Stimulated activated CD4-positive, alpha-beta T cell treated with anti-CD3 and anti-CD28 coated beads, Interleukin-2, amount 100 ng/mL, for 4 hours (primary cell): Measurements from ENCODE around the gene SENP1.

Experiments
- DNase-seq: peaks from one replicate; pipeline ENCODE4 v3.0.0-alpha.2; 2020; ENCODE audit warnings: low read depth

Gene SENP1

GRCh38 chr12:48017921-48018617 lies 87.8 kb downstream of the SENP1 start:
- DNase-seq = no peak

DNA sequence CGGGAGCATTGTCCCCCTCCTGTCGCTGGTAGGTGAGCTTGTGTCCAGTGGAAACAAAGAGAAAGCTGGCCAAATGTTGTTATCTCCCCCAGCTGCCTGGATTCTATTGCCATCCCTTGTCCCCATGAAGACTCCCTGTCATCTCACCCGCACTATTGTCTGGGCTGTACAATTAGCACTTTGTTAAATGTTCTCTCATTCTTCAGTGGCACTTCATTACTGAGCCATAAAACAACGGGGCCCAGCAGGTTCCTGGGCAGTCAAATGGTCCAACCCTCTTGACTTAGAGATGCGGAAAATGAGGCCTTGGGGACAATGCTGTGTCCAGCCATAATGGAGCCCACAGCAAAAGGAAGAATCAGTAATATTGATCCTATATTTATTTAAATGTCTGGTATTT lies 88.4 kb downstream of the SENP1 start:
- DNase-seq = no peak

DNA sequence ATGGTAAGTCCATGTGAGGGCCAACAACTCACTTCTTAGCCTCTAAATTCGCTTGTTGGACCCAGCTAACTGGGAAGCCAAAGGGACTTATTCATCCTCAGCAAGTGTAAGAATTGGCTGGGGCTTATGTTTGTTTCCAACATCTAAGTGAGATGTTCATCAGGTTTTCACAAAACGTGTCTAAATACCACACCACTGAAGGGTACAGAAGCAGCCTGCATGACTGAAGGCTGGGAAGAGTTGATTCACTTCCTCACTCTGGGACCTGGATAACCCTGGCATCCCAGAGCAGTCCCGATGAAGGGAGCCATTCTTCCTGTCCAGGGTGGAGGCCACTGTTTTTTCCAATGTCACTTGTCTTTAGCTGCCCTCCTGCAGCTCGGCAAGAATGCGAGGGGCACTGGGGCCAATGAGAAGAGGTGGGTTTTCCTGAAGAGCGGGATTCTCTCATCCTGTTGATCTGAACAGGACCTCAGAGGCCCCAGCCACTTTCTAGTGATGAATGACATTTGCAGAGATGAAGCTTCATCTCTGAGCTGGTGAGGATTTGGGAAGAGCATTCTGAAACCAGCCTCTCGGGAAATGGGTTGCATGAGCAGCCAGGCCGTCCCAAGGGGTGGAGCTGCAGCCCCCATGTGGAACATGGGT lies 89.4 kb downstream of the SENP1 start:
- no peak for DNase-seq

DNA sequence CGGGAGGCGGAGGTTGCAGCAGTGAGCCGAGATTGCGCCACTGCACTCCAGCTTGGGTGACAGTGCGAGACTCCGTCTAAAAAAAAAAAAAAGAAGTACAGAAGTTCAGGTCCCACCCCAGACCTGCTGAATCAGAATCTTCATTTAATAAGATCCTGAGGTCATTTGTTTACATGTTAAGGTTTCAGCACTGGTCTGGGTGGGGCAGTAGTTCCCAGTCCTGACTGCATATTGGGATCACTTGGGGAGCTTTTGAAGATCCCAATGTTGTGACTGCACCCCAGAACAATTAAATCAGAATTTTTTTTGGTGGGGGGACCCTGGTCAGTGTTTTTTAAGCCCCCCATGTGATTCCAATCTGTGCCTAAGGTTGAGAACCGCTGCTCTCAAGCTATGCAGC lies 89.9 kb downstream of the SENP1 start:
- no peak for DNase-seq

GRCh38 chr12:48015129-48015528 lies 90.8 kb downstream of the SENP1 start:
- DNase-seq = no peak

DNA sequence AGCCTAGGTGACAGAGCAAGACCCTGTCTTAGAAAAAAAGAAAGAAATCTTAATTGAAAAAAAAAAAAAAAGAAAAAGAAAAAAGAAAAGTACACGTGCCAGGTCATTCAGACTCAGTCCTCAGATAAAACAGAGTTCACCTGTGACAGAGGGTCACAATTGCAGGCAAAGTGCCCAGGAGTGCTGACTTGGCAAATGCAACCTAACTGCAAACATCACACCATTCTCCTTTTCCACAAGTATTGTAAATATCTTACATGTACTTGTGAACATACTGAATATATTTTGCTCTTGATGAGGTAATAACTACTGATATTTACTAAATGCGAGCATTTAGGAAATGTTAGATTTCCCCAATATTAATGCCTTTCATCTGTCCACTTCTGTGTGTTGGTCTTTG lies 92.6 kb downstream of the SENP1 start:
- DNase-seq = no peak

DNA sequence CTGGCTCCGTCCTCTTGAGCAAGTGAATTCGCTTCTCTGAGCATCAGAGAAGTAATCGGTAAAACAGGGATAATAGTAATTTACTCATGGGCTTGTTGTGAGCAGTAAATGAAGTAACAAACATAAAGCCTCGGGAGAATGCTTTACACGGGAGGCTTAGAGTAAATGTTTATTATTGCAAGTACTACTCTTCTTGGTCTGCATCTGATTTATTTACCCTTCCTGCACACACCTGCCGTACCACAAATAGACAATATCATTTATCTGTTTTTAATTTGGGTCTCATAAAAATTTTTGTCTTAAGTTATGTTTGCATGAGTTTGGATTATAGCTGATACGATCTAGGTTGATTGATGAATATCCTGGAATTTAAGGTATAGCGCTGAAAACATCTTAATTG lies 93.8 kb downstream of the SENP1 start:
- no peak for DNase-seq

DNA sequence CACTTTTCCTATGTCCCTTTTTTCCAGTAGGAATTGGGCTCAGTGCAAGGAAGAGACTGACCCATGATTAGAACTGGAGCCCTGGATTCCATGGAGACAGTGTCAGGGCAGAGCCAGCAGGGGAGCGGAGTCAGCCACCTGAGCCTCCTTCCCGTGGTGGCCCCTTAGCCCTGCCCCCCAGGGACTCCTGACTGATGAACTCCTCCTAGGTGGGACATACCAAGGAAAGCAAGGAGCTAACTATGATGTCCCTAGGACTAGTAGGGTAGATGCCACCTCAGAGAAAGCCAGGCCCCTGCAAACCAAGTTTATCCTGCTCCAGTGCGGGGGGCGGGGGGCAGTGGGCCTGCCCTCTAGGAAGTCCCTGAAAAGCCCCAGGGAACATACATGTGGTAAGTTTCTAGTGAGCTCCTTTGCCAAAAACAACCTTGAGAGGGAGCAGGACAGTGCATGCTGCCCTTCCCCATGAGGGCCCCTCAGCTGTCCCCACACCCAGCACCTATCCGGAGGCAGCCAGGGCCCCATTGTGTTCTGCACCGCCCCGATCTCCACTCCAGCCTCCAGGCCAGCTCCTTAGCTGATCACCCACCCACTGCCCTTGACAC lies 95.4 kb downstream of the SENP1 start:
- no peak for DNase-seq

- no peak for DNase-seq
Measured at GRCh38 chr12:48009471-48009870, 96.4 kb downstream of the SENP1 start.

DNA sequence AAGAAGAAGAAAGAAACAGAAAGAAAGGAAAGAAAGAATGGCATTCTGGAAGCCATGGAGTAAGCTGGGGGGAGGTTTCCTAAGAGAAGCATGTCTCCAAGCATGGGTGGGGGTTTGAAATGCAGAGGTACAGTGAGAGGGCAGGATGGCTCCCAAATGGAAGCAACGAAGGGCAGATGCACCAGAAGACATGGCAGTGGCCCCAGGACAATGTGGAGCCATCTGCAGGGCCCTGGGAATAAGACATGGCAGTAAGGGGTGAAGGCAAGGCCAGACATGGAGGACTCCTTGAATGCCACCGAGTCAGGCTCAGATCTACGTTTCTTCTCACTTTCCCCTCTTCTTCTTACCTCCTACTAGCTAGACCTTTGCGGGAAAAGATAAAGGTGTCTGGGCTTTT lies 96.9 kb downstream of the SENP1 start:
- DNase-seq = no peak

- DNase-seq = no peak
Measured at GRCh38 chr12:48008349-48008748, 97.5 kb downstream of the SENP1 start.

DNA sequence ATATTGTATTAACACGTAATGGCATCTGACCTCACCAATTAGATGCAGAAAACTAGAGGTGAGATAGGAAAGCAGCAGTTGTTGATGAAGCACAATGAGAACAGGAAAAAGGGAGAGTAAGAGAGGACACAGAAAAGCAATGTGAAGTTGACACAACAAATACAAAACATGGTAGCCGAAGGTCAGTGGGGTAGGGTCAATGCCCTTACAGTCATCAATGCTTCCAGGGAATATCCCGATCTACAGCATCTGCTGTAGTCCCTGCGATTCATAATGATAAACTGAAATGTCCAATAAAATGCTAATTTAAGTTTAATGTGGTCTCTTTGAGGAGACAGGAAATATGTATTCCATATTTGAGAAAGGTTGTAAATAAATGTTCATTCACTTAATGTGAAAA lies 98.7 kb downstream of the SENP1 start:
- no peak for DNase-seq

GRCh38 chr12:48005750-48006021 lies 100.2 kb downstream of the SENP1 start:
- no peak for DNase-seq

- no peak for DNase-seq
Measured at GRCh38 chr12:48005001-48005749, 100.7 kb downstream of the SENP1 start.

DNA sequence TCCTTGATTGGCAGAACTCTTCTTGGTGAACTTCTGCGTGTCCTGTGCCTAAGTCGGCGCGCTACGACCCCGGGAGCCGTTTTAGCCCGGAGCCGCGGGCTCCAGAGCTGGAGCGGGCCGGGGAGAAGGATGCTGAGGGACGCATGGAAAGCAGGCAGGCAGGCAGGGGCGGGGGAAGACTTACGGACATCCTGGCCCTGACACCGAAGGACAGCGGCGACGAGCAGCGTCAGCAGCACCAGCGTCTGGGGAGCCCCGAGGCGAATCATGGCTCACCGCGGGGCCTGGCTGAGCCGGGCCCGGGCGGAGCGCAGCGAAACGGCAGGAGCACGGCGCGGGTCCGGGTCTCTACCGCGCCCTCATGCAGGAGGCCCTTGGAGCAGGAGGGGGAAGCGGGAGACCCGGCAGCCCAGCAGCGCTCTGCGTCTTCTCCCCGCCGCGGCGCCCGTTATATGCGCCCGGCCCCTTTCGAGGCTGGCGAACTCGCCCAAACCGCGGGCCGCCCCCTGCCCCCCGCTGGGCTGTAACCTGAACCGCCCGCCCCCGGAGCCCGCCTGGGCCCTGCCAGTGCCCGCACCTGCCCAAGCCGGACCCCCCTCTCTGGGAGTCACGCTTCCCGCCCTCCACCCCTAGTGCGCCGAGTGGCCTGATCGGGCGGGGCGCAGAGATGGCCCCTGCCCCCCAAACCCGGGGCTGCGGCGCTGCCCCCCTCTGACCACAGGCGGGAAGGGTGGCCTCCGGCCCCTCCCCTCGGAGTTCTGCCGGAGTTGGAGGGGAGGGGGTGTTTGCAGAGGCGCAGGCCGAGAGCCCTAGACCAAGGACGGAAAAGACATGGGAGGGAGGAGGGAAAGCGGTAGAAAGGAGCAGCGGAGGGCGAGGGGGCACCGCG lies 101.6 kb downstream of the SENP1 start, which contains the start of gene COL2A1:
Gene COL2A1, minus strand, starts transcription at position 424 of the 889 bp plus-strand sequence. Its CDS starts 155 bp downstream, at position 269.
- no peak for DNase-seq

GRCh38 chr12:48003226-48004052 lies 102.4 kb downstream of the SENP1 start:
- no peak for DNase-seq

DNA sequence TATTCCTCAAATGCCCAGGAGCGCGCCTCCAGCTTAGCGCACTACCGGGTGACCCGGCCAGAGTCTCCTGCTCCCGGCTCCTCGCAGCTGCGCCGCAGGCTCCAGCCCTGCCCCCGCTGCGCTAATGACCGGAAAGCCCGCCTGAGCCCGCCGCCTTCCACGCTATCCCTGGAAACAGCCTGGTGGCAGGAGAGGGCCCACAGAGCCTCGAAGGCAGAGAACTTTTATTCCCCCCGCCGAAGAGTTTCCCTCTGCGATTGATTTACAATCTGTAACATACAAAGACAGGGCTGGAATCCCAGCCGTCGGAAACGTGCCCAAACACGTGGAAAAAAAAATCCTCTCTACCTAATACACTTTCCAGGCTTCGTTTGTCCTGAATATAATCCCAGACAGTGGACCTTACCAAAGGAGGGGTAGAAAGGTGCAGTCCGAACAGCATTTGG lies 103.1 kb downstream of the SENP1 start:
- DNase-seq = no peak

DNA sequence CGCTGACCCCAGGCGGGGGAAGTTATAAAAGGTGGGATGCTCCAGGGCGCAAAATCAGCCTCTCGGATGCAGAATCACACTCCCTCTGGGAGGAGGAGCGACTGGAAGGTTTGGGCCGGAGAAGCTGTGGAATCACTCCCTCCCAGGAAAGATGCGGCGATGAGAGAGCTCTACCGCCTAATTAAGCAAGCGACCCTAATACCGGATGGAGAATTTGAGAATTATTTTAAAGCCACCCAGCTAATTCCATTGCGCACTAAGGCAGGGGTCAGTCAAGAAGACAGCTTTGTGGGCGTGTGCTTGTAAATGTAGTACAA lies 103.5 kb downstream of the SENP1 start:
- no peak for DNase-seq

DNA sequence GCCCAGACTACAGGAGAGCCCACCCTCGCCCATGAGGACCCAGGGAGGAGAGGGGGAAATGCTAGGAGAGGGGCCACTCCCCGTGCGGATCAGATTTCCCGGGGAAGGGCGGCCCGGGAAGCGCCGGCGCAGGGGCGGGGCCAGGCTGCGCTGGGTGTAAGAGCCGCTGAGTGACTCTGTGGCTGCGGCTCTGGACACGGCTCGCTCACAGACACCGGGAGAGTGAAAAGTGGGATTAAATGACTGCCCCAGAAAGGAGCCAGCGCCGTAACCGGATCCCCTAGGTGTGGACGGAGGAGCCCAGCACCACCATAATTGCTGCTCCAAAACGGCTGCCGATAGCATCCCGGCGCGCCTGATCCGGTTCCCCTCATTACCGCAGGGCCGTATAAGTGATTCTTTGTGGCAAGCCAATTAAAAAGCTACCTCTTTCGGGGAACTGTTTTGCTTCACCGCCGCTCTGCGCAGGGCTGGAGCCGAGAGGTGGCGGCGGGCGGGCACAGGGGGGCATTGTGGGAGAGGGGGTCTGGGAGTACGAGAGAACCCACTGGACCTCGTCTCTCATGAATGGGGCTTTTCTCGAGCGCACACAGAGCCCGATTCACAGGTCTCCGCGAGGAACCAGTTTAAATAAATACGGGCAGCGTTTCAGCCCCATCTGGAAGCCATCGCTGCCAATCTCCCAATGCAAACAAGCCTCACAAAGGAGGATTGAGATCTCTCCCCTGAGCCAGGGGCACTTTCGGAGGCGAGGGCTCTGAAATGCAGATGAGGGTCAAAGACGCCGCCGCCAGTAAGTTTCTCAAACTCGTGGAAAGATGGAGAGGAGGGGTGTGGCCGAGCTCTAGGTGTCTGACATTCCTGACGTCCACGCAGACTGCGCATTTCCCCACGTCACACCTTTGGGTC lies 104.1 kb downstream of the SENP1 start:
- no peak for DNase-seq

DNA sequence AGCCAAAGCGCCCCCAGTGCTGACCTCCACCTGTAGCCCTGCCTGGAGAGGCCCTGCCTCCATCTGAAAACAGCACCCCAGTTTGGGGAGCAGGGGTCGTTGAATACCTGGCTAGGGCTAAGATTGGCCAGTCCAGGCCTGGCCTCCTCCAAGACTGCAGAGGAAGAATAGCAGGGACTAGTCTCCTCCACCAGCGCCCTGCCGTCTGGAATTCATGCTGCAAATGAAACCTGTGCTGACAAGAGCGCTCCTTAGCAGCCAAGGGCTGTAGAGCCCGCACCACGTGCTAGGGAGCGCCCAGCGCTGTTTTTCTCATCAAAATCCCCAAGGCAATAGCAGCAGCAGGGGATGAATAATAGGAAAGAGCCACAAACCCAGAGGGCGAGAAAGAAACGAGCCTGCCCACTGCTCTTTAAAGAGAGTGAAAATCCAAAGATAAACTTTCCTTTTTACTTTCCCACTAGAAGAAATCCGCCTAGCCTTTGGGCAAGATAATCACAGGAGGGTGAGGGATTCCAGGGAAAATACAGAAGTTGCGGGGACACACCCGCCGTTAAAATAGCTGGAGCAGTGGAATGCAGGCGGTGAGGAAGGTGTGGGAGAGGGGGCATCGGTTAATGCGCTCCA lies 104.9 kb downstream of the SENP1 start:
- DNase-seq = no peak
